Measurements from ENCODE around the gene FAM83D. TPM values are rescaled to one million over a fixed set of nuclear protein-coding genes. Genes with fewer than 3 reads are reported as not detected.

FAM83D gene
- total RNA-seq, 1 experiment from 2014 or later: 48.1 TPM

- Histone ChIP-seq H2BK20ac (ENCODE audit: low read depth, low read length, poor library complexity, severe bottlenecking) (no peak overlapping the region), H2BK120ac (ENCODE audit: low read depth, low read length, poor library complexity, severe bottlenecking) (no peak overlapping the region), H3K27ac (ENCODE audit: insufficient read length, low read depth, low read length) (no peak overlapping the region), H2BK12ac (ENCODE audit: insufficient read length, low read depth, low read length) (no peak overlapping the region), H4K5ac (ENCODE audit: insufficient read length, low read depth, low read length) (no peak overlapping the region), H2AFZ (ENCODE audit: low read length) (no peak overlapping the region), H4K20me1 (ENCODE audit: control insufficient read depth, insufficient read depth, insufficient read length) (no peaks in the 10 kb centered on the region), H3K9ac (ENCODE audit: extremely low read depth, insufficient read length, low read length) (no peak overlapping the region), H3K56ac (ENCODE audit: insufficient read length, low read depth, low read length) (no peak overlapping the region), H4K8ac (replicated peaks; ENCODE audit: insufficient read length, low read depth, low read length) (no peak overlapping the region), H3K23me2 (ENCODE audit: insufficient read length, low read depth, low read length, poor library complexity, severe bottlenecking) (peaks cover 3% of the 10 kb centered on the region), H2BK5ac (ENCODE audit: insufficient read length, low read length) (no peak overlapping the region), H3T11ph (ENCODE audit: low read length) (no peak overlapping the region), H3K79me1 (ENCODE audit: insufficient read depth, low read depth, low read length, poor library complexity, severe bottlenecking) (peaks cover 3% of the 10 kb centered on the region), H3K79me2 (ENCODE audit: insufficient read depth, low read length) (peaks cover 62% of the 10 kb centered on the region), H3K27me3 (ENCODE audit: insufficient read depth, low read length) (no peaks in the 10 kb centered on the region), H3K9me3 (ENCODE audit: control insufficient read depth, low read depth, low read length) (no peaks in the 10 kb centered on the region), H3K4me1 (ENCODE audit: insufficient read depth, low read length) (peaks cover 5% of the 10 kb centered on the region; the same call in 1 of the 2 replicates), H3K23ac (ENCODE audit: insufficient read length, low read depth, low read length) (no peak overlapping the region), H2AK5ac (ENCODE audit: insufficient read length, low read length) (no peak overlapping the region), H3K4ac (ENCODE audit: low read depth, low read length) (no peak overlapping the region), H4K91ac (ENCODE audit: insufficient read length, low read depth, low read length) (no peak overlapping the region), H3K14ac (ENCODE audit: insufficient read depth, low read length) (no peak overlapping the region), H2BK15ac (ENCODE audit: low read depth, low read length) (no peak overlapping the region), H3K4me2 (ENCODE audit: insufficient read depth, insufficient read length, low read length) (no peak overlapping the region), H3K18ac (ENCODE audit: insufficient read length, low read depth, low read length) (no peak overlapping the region)
- TF ChIP-seq, protein P1, sequence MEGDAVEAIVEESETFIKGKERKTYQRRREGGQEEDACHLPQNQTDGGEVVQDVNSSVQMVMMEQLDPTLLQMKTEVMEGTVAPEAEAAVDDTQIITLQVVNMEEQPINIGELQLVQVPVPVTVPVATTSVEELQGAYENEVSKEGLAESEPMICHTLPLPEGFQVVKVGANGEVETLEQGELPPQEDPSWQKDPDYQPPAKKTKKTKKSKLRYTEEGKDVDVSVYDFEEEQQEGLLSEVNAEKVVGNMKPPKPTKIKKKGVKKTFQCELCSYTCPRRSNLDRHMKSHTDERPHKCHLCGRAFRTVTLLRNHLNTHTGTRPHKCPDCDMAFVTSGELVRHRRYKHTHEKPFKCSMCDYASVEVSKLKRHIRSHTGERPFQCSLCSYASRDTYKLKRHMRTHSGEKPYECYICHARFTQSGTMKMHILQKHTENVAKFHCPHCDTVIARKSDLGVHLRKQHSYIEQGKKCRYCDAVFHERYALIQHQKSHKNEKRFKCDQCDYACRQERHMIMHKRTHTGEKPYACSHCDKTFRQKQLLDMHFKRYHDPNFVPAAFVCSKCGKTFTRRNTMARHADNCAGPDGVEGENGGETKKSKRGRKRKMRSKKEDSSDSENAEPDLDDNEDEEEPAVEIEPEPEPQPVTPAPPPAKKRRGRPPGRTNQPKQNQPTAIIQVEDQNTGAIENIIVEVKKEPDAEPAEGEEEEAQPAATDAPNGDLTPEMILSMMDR (conservative IDR thresholded peaks at IDR 0.05): no peak
- Mint-ChIP-seq H3K27ac (no peak overlapping the region; a peak in 1 of 7 replicates), H3K36me3 (ENCODE audit: insufficient read depth in 1 of 3, low read depth in 3 of 3) (peaks cover 19 to 33% (median 30%) of the 10 kb centered on the region in 3 experiments; a peak in 6 of 7 replicates), H3K27me3 (ENCODE audit: low read depth) (no peaks in the 10 kb centered on the region; the same call in 1 of the 2 replicates), H3K4me1 (peaks cover 41 to 45% of the 10 kb centered on the region in 2 experiments), H3K4me3 (no peak overlapping the region), H3K9me3 (peaks cover 0 to 2% of the 10 kb centered on the region in 2 experiments; a peak in 1 of 5 replicates)
- whole genome bisulfite sequencing (ENCODE audit: extremely low coverage, insufficient read length, low lambda C conversion rate): no CpG with 5 or more reads among the region's 4 CpGs
- DNase-seq: no peak
These were observed 5.8 kb downstream of the FAM83D start for GRCh38 chr20:38931984-38932383.
